GM23338 (cell line): ENCODE measurements around the gene EFR3B.

Source experiments
- CTCF ChIP-seq, 2 experiments: fragments of 200-600 bp in 1 of 2; sonication (generic) in 1 of 2; conservative IDR thresholded peaks; 2 replicates each; pipeline versions ENCODE4 v1.5.1 to v1.6.1; 2016 to 2017; ENCODE audit warnings: antibody characterized with exemption in 2 of 2, low read depth in 2 of 2, mild to moderate bottlenecking in 2 of 2, moderate library complexity in 1 of 2
- EZH2 ChIP-seq: fragments of 200-600 bp; sonication (generic); IDR thresholded peaks from one replicate; pipeline ENCODE4 v1.8.0; 2017; ENCODE audit warnings: antibody characterized with exemption, mild to moderate bottlenecking, low read depth; ENCODE audit not compliant: unreplicated experiment
- NANOG ChIP-seq: IDR thresholded peaks from 2 replicates; pipeline ENCODE4 v1.6.1; 2016; ENCODE audit warnings: antibody characterized with exemption, borderline replicate concordance
- POLR2AphosphoS5 ChIP-seq: IDR thresholded peaks from 2 replicates; pipeline ENCODE4 v1.6.1; 2016; ENCODE audit warnings: antibody characterized with exemption, low read depth
- REST ChIP-seq: IDR thresholded peaks from one replicate; pipeline ENCODE4 v1.6.1; 2018; ENCODE audit warnings: antibody characterized with exemption; ENCODE audit not compliant: unreplicated experiment

- TF ChIP-seq CTCF (conservative IDR thresholded peaks at IDR 0.05; ENCODE audit: low read depth in 2 of 2) (no peak), EZH2 (no peak), POLR2AphosphoS5 (no peak), REST (no peak), NANOG (no peak)
These were observed 13.6 kb downstream of the EFR3B start for GRCh38 chr2:25055376-25055920.
